Keratinocyte (primary cell): ENCODE results near the gene GLT6D1. TPM values are rescaled to one million over a fixed set of nuclear protein-coding genes. Genes with fewer than 3 reads are reported as not detected.

Experiments used
- DNase-seq: peaks from one replicate; pipeline ENCODE4 v3.0.0-alpha.2; 2011; ENCODE audit warnings: low read depth, missing footprints, low spot score
- FAIRE-seq: peaks from 2 replicates; lab custom pipeline; 2011; peaks lifted over from hg19 to GRCh38; lab: Jason Lieb, UNC
- H2AFZ ChIP-seq: 2 replicates; pipeline ENCODE4 v1.6.0; 2012; ENCODE audit warnings: low read length, control low read depth, inconsistent platforms; ENCODE audit not compliant: control insufficient read depth
- H3K27ac ChIP-seq: 2 replicates; pipeline ENCODE4 v1.5.1; 2011; ENCODE audit warnings: low read length; ENCODE audit not compliant: control insufficient read depth, insufficient read depth
- H3K27me3 ChIP-seq: 3 replicates; pipeline ENCODE4 v1.6.0; 2011; ENCODE audit warnings: low read length; ENCODE audit not compliant: control insufficient read depth, insufficient read depth; ENCODE audit errors: extremely low read depth
- H3K36me3 ChIP-seq, 2 experiments: 2 replicates in 1 of 2; 3 replicates in 1 of 2; pipeline ENCODE4 v1.5.1; 2011; ENCODE audit warnings: low read length in 2 of 2, mild to moderate bottlenecking in 1 of 2; ENCODE audit not compliant: control insufficient read depth in 2 of 2, insufficient read depth in 2 of 2; ENCODE audit errors: extremely low read depth in 1 of 2
- H3K4me1 ChIP-seq: 3 replicates; pipeline ENCODE4 v1.5.1; 2011; ENCODE audit warnings: low read length; ENCODE audit not compliant: control insufficient read depth, insufficient read depth; ENCODE audit errors: extremely low read depth
- H3K4me2 ChIP-seq: 3 replicates; pipeline ENCODE4 v1.6.0; 2011; ENCODE audit warnings: low read depth, low read length; ENCODE audit not compliant: control insufficient read depth, insufficient read depth; ENCODE audit errors: extremely low read depth
- H3K4me3 ChIP-seq, 3 experiments: fragments of 200-600 bp in 1 of 3; sonication (generic) in 1 of 3; 2 replicates in 2 of 3; 3 replicates in 1 of 3; pipeline ENCODE4 v1.5.1; 2011 to 2016; ENCODE audit warnings: low read length in 3 of 3, mild to moderate bottlenecking in 3 of 3, control low read depth in 2 of 3, inconsistent platforms in 1 of 3, low read depth in 1 of 3, mixed read lengths in 1 of 3, mixed run types in 1 of 3, moderate library complexity in 1 of 3; ENCODE audit not compliant: control insufficient read depth in 2 of 3, insufficient read depth in 2 of 3; ENCODE audit errors: extremely low read depth in 1 of 3
- H3K79me2 ChIP-seq: 2 replicates; pipeline ENCODE4 v1.6.0; 2012; ENCODE audit warnings: low read length; ENCODE audit not compliant: control insufficient read depth, insufficient read depth
- H3K9ac ChIP-seq: 3 replicates; pipeline ENCODE4 v1.6.0; 2011; ENCODE audit warnings: low read length; ENCODE audit not compliant: control insufficient read depth, insufficient read depth; ENCODE audit errors: extremely low read depth
- H3K9me1 ChIP-seq: 3 replicates; pipeline ENCODE4 v1.6.0; 2011; ENCODE audit warnings: low read length; ENCODE audit not compliant: control insufficient read depth, insufficient read depth; ENCODE audit errors: extremely low read depth
- H3K9me3 ChIP-seq: 2 replicates; pipeline ENCODE4 v1.5.1; 2012; ENCODE audit warnings: low read depth, low read length; ENCODE audit not compliant: control insufficient read depth
- H4K20me1 ChIP-seq: 3 replicates; pipeline ENCODE4 v1.6.0; 2011; ENCODE audit warnings: low read length; ENCODE audit not compliant: control insufficient read depth, insufficient read depth; ENCODE audit errors: extremely low read depth
- CTCF ChIP-seq, 3 experiments: IDR thresholded peaks in 1 of 3; conservative IDR thresholded peaks in 1 of 3; optimal IDR thresholded peaks in 1 of 3; 2 replicates in 2 of 3; 3 replicates in 1 of 3; pipeline versions ENCODE3 to v1.5.1; 2011; ENCODE audit warnings: low read length in 3 of 3, mild to moderate bottlenecking in 3 of 3, moderate library complexity in 2 of 3, control low read depth in 1 of 3, inconsistent platforms in 1 of 3; ENCODE audit not compliant: insufficient read depth in 2 of 3; ENCODE audit errors: extremely low read depth in 1 of 3
- EZH2 ChIP-seq: IDR thresholded peaks from one replicate; pipeline ENCODE4 v1.6.1; 2012; ENCODE audit warnings: inconsistent platforms, mild to moderate bottlenecking, low read length, moderate library complexity
- dilution Hi-C: fragments of 300-500 bp; cut with MboI; formaldehyde crosslinking; loops from one replicate; pipeline ENCODE4 v1.7.0; 2020; ENCODE audit warnings: low sequenced_read_pairs; ENCODE audit not compliant: extremely low pct_ligation_motif_present
- polyA plus RNA-seq, 5 experiments: library from polyadenylated mRNA; depleted of rRNA in 3 of 5; stranded (reverse) in 3 of 5; stranded (forward) in 1 of 5; unstranded in 1 of 5; fragments of >200 nt; gene quantifications; 1 replicate in 1 of 5; 2 replicates in 3 of 5; 3 replicates in 1 of 5; pipeline versions ENCODE4 v1.2.1 to v1.2.3, GENCODE V29; 2011 to 2012; ENCODE audit warnings: missing spikeins in 2 of 5, low read depth in 1 of 5, low replicate concordance in 1 of 5

GLT6D1 gene
- polyA plus RNA-seq, 1 donor (not counting 4 experiments of a cell fraction or from before 2014, with no cell fraction given), result not detected

DNA sequence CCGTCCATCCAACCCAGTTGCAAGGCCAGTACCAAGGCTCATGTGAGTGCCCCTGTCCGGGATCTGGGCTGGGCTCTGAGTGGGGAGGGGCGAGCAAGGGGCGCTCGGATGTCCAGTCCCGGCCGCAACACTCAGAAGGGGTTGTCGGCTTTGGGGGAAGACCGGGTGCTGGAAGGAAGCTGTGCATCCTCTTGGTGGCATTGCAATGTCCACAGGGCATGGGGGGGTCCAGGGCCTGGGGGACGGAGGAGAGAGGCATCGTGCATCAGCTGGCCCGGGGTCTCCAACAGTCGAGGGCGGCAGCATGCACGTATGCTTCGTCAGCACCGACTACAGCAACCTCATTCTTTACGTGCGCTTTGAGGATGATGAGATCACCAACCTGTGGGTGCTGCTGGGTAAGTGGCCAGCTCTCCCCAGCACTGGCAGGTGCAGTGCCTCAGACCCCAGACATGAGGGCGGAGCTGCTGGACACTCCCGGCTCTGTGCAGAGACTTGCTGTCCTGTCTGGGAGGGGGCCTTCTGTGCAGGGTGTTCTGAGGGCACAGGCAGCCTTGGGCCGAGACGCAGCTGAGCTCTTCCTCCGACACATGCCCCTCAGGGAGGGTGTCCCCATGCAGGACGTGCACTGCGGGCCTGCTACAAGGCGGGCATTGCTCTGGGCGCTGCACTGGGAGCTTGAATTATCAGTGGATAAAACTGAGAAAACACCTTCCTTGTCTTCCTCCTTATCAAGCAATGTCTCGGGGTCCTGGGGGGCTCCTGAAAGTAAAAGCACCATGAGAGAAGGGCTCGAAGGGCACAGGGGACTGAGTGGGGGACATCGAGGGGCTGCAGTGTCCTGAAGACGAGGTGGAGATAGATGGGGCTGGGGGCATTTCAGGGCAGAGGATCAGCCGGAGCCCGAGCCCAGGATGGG lies 22.5 kb downstream of the GLT6D1 start:
- H2AFZ ChIP-seq, result no peak overlapping the region
- dilution Hi-C loops, result no loop called here
- no peak overlapping the region for H3K4me3 ChIP-seq
- H3K9me3 ChIP-seq, result no peaks in the 10 kb centered on the region
- DNase-seq (no peak), FAIRE-seq (no peak)
- no peaks in the 10 kb centered on the region for H3K9me1 ChIP-seq
- no peak overlapping the region for H3K9ac ChIP-seq
- H3K27me3 ChIP-seq, result no peaks in the 10 kb centered on the region
- H4K20me1 ChIP-seq, result no peaks in the 10 kb centered on the region
- H3K79me2 ChIP-seq, result no peaks in the 10 kb centered on the region
- H3K36me3 ChIP-seq, result no peaks in the 10 kb centered on the region
- no peak overlapping the region for H3K27ac ChIP-seq
- H3K4me1 ChIP-seq, result no peaks in the 10 kb centered on the region
- no peak for TF ChIP-seq CTCF (optimal IDR thresholded peaks at IDR 0.05 in 1 of 3, IDR thresholded peaks at IDR 0.05 in 1 of 3, conservative IDR thresholded peaks at IDR 0.05 in 1 of 3; ENCODE audit: extremely low read depth in 1 of 3, insufficient read depth in 2 of 3, low read length in 3 of 3)
- TF ChIP-seq EZH2, result no peak
- no peak overlapping the region for H3K4me2 ChIP-seq

DNA sequence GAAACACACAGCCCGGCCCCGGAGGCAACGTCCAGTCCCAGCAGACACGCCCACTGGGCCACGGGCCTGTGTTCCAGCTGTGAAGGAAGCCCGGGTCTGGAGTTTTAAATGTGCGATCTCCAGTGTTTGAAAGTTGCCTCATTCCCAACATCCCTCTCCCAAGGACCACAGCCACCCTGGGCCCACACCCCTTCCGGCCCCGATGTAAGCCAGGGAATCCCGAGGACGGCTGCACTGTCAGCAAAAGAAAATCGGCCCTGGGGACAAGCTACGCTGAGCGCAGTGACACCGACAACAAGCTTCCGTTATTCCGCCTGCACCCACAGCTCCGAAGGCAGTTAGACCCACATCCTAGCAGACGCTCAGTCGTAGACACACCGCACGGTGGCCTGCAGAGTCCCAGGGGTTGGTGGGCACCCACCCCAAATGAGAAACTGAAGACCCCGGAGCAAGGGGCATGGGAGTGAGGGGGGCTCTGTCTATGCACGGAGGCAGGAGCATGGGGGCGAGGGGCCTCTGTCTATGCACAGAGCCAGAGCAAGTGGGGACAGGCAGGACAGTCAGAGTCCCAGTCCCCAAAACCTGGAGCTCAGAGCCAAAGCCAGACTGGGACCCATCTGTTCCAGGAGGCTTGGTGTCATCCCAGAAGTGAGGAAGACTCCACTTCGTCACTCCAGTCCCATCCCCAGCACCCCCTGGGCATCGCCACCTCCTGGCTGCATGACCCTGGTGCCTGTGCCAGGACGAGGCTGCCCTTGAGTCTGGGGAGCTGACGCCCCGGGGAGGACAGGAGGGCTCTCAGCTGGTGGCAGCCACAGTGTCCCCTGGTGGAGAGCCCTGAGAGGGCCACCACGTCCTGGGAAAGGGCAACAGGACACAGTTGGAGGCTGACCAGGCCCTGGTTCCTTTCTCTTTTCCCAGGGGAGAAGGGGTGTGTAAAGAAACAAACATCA lies 23.4 kb downstream of the GLT6D1 start:
- H2AFZ ChIP-seq, result no peak overlapping the region
- H3K27me3 ChIP-seq, result no peaks in the 10 kb centered on the region
- H3K79me2 ChIP-seq, result no peaks in the 10 kb centered on the region
- H3K9me1 ChIP-seq, result no peaks in the 10 kb centered on the region
- no peak for DNase-seq
- no peak overlapping the region for H3K9ac ChIP-seq
- no peak overlapping the region for H3K4me3 ChIP-seq
- no peaks in the 10 kb centered on the region for H3K9me3 ChIP-seq
- no peak overlapping the region for H3K4me2 ChIP-seq
- H3K27ac ChIP-seq, result no peak overlapping the region
- H3K36me3 ChIP-seq, result no peaks in the 10 kb centered on the region
- H3K4me1 ChIP-seq, result no peaks in the 10 kb centered on the region
- TF ChIP-seq CTCF (optimal IDR thresholded peaks at IDR 0.05 in 1 of 3, IDR thresholded peaks at IDR 0.05 in 1 of 3, conservative IDR thresholded peaks at IDR 0.05 in 1 of 3; ENCODE audit: extremely low read depth in 1 of 3, insufficient read depth in 2 of 3, low read length in 3 of 3) (no peak), EZH2 (no peak)
- dilution Hi-C loops, result no loop called here
- FAIRE-seq, result no peak
- no peaks in the 10 kb centered on the region for H4K20me1 ChIP-seq
